A673 (cell line): ENCODE measurements around the gene EIF3K.

ENCODE experiments used
- EZH2 ChIP-seq: fragments of 200-600 bp; sonication (generic); IDR thresholded peaks from 2 replicates; pipeline ENCODE4 v1.6.1; 2017; ENCODE audit warnings: borderline replicate concordance, low read depth, mild to moderate bottlenecking, mixed read lengths, antibody characterized with exemption, low read length; ENCODE audit not compliant: poor library complexity, severe bottlenecking
- TF ChIP-seq, protein P1 (sequence below): fragments of 300-800, 200-600 bp; sonication (generic); conservative IDR thresholded peaks from 2 replicates; pipeline ENCODE4 v1.5.1; 2017; ENCODE audit warnings: low read depth, mild to moderate bottlenecking, antibody characterized with exemption, low read length, moderate library complexity, mixed read lengths

DNA sequence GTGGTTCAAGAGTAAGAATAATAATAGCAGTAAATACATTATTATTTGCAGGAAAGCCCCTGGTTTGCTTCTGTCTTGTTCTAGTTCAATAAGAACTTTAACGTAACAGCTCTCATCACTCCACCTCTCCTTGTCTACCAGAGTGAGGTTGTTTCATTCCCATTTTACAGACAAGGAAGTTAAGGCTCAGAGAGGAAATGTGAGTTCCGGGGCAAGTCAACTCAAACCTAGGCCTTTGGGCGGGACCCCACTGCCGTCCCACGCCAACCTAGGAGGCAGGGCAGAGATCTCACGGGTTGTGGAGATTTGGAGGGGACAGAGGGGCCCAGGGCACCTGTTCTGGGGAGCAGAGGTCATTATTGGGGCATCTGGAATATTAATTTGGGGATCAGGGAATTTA is 2.7 kb upstream of the EIF3K start:
- TF ChIP-seq, protein P1, sequence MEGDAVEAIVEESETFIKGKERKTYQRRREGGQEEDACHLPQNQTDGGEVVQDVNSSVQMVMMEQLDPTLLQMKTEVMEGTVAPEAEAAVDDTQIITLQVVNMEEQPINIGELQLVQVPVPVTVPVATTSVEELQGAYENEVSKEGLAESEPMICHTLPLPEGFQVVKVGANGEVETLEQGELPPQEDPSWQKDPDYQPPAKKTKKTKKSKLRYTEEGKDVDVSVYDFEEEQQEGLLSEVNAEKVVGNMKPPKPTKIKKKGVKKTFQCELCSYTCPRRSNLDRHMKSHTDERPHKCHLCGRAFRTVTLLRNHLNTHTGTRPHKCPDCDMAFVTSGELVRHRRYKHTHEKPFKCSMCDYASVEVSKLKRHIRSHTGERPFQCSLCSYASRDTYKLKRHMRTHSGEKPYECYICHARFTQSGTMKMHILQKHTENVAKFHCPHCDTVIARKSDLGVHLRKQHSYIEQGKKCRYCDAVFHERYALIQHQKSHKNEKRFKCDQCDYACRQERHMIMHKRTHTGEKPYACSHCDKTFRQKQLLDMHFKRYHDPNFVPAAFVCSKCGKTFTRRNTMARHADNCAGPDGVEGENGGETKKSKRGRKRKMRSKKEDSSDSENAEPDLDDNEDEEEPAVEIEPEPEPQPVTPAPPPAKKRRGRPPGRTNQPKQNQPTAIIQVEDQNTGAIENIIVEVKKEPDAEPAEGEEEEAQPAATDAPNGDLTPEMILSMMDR, result no peak
- TF ChIP-seq EZH2, result no peak
